HG03196 (cell line): ENCODE results near the gene DDX18.

ENCODE experiments used
- ATAC-seq: cut with Tn5 transposase; IDR thresholded peaks from one replicate; pipeline ENCODE4 v1.9.1; 2021; ENCODE audit not compliant: unreplicated experiment

DDX18 gene

GRCh38 chr2:117833911-117834310 lies 19.4 kb downstream of the DDX18 start:
- no peak for ATAC-seq

- ATAC-seq = no peak
These were observed 20.5 kb downstream of the DDX18 start for GRCh38 chr2:117834992-117835391.

GRCh38 chr2:117835990-117836760 lies 21.7 kb downstream of the DDX18 start:
- ATAC-seq = peak; percentile 81

- no peak for ATAC-seq
These were observed 30.8 kb downstream of the DDX18 start for GRCh38 chr2:117845304-117845703.

GRCh38 chr2:117850015-117850414 lies 35.5 kb downstream of the DDX18 start:
- no peak for ATAC-seq

- no peak for ATAC-seq
These were observed 36.0 kb downstream of the DDX18 start for GRCh38 chr2:117850461-117850860.

GRCh38 chr2:117851969-117852368 lies 37.5 kb downstream of the DDX18 start:
- no peak for ATAC-seq

- ATAC-seq = no peak
These were observed 38.8 kb downstream of the DDX18 start for GRCh38 chr2:117853316-117853715.

- no peak for ATAC-seq
These were observed 39.4 kb downstream of the DDX18 start for GRCh38 chr2:117853873-117854272.

- ATAC-seq = no peak
These were observed 40.1 kb downstream of the DDX18 start for GRCh38 chr2:117854610-117855009.

GRCh38 chr2:117855886-117856285 lies 41.4 kb downstream of the DDX18 start:
- no peak for ATAC-seq

GRCh38 chr2:117856415-117857210 lies 42.1 kb downstream of the DDX18 start:
- ATAC-seq = no peak

GRCh38 chr2:117858336-117858735 lies 43.8 kb downstream of the DDX18 start:
- ATAC-seq = no peak

- ATAC-seq = no peak
These were observed 44.5 kb downstream of the DDX18 start for GRCh38 chr2:117858892-117859531.

GRCh38 chr2:117859532-117859911 lies 45.0 kb downstream of the DDX18 start:
- no peak for ATAC-seq

GRCh38 chr2:117859924-117860647 lies 45.6 kb downstream of the DDX18 start:
- ATAC-seq = no peak

- ATAC-seq = no peak
These were observed 48.0 kb downstream of the DDX18 start for GRCh38 chr2:117862459-117862858.

GRCh38 chr2:117875786-117876185 lies 61.3 kb downstream of the DDX18 start:
- no peak for ATAC-seq

- ATAC-seq = no peak
These were observed 64.5 kb downstream of the DDX18 start for GRCh38 chr2:117879003-117879402.
